ENCODE data around the gene PADI3.

The PADI3 gene, protein sequence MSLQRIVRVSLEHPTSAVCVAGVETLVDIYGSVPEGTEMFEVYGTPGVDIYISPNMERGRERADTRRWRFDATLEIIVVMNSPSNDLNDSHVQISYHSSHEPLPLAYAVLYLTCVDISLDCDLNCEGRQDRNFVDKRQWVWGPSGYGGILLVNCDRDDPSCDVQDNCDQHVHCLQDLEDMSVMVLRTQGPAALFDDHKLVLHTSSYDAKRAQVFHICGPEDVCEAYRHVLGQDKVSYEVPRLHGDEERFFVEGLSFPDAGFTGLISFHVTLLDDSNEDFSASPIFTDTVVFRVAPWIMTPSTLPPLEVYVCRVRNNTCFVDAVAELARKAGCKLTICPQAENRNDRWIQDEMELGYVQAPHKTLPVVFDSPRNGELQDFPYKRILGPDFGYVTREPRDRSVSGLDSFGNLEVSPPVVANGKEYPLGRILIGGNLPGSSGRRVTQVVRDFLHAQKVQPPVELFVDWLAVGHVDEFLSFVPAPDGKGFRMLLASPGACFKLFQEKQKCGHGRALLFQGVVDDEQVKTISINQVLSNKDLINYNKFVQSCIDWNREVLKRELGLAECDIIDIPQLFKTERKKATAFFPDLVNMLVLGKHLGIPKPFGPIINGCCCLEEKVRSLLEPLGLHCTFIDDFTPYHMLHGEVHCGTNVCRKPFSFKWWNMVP

DNA sequence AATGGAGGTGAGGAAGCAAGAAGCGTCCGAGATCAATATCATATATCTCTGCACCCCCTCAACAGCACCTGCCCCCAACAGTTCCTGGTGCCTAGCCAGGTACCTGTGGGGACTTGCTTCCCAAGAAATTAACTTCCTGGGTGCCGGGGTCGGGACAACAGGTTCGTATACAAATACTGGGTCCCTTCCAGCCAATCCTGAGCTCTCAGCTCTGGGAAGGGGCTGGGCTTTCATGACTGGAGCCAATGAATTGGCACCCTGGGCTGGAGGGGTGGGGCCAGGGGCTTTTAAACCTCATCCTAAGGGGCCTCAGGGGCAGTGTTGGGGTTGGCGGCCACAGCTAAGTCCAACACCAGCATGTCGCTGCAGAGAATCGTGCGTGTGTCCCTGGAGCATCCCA is at the start of gene PADI3:
Gene PADI3, plus strand, starts transcription at position 318 of the 400 bp plus-strand sequence. Its CDS starts 40 bp downstream, at position 358.
- no peak for DNase-seq (ENCODE audit: low read depth in 2 of 2)

DNA sequence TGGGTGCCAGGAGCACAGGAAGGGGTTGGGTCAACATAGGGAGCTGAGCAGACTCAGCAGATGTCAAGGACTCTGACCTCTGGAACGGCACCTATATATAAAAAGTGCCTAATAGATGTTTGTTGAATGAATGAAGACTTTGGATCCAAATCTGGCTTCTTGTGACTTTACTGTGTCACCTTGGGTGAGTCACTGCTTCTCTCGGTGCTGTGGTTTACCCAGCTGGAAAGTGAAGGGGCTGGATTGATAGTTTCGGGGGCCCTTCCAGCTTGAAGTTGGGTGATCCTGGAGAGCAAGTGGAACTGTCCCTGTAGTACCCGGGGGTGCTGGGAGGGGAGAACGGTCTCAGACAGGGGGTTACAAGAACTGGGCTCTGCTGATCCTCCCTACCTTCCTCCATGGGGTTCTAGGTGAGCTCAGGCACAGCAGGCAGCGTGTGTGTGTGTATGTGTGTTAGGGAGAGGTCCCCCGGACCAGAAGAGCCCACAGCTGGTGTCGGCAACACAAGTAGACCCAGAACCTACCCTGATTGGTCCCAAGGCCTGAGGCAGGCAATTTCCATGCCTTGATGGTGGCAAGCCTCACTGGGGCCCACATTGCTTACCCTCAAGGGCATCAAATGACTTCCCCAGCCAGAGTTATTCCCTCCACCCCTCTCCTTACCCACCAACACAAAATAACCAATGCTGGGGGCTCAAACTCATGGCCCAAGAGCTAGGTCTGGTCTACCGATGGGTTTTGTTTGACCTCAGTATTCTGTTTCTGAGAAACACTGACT is 49.4 kb upstream of the PADI3 start:
- DNase-seq (ENCODE audit: low read depth in 2 of 2) = no peak

DNA sequence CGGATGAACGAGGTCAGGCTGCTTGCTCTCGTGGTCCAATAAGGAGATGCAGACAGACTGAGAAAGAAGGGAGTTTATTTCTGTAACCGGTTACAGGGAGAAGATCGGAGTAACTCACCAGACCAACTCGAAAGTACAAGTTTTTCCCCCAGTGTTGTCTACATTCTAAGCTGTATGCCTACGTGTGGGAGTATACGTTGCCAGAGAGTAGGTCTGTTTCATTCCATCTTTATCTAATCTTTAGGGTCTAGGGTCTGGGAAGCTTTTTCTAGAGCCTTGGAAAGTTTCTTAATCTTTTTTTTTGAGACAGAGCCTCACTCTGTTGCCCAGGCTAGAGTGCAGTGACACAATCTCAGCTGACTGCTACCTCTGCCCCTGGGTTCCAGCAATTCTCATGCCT is 48.7 kb upstream of the PADI3 start:
- no peak for DNase-seq (ENCODE audit: low read depth in 2 of 2)

DNA sequence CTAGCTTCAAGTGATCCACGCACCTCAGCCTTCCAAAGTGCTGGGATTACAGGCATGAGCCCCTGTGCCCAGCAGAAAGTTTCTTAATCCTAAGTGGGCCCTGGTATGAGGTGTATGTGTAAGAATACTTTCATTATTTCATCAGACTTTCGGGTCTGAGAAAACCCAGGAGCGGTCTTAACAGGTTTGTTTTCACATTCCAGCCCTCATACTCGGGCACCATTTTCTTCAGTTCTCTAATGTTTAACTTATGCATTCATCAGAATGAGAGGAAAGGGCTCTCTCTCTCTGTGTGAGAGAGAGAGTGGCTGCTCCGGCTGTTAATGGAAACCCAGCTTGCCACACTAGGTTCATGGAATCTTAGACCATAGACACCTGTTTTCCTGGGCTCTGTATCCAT is 48.1 kb upstream of the PADI3 start:
- no peak for DNase-seq (ENCODE audit: low read depth in 2 of 2)

DNA sequence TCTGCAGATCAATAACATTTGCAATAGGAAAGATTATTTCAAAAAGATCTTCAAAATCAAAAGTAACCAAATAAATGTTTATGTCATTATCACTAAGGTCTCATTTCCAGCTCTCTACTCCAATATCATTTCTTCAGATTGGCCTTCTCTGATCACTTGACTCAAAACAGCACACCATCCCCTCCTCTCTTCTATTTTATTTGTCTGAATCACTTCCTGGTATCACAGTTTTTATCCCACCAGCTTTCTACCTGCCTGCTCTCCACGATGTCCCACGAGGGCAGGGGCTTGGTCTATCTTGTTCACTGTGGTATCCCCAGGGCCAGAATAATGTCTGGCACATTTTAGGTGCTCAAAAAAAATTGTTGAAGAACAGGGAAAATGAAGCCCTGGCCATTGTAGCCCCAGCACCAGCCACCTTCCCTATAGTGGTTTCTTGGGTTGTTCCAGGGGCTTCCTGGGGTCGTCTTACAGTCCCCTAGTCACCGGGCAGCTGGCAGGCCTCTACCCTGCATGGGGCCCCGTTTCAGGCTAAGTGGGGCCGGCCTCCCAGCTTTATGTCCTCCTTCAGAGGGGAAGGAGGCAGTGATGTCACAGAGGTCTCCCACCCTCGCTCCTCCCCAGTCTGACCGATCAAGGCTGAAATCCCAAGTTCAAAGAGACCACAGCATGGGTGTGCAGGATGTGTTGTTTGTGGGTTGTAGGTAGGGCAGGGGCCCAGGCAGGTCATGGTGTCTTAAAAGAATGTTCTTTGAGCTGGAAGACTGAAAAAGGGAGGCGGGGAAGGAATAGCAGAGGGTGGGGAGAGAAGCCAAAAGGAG is 47.5 kb upstream of the PADI3 start:
- no peak for DNase-seq (ENCODE audit: low read depth in 2 of 2)

DNA sequence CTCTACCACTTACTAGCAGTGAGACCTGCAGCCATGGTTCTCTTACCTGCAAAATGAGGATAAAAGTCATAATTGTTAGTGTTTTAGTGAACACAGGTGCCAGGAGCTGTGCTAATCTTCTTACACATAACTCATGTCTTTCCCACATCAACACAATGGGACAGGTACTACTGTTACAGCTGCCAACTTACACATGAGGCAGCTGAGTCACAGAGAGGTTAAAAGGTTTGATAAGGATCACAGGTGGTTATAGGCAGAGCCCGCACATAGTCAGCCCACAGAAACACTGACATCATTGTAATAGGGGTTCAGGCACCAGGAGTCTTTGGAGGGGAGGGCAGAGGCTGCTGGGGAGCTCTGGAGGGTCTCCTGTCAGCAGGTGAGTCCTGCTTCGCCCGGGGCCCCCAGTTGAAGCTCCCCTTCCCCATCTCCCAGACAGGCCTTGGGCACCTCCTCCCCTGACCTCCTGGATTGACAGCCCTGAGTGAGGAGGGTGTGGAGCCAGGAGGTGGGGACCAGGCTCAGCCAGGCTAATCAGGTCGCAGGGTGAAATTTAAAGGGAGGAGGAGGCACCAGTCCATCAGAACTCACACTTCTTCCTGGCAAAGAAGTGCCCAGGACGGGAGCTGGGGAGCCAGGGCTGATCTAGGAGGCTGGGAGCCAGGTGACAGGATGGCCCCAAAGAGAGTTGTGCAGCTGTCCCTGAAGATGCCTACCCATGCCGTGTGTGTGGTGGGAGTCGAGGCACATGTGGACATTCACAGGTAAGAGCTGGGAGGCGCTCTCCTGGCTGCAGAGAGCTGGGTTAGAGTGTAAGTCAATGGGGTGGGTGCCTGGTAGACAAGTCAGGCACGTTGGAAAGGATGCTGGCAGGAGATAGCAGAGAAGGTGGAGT is 44.1 kb upstream of the PADI3 start, which contains the start of gene PADI1:
Gene PADI1, plus strand, starts transcription at position 583 of the 895 bp plus-strand sequence. Its CDS starts 90 bp downstream, at position 673.
- no peak for DNase-seq (ENCODE audit: low read depth in 2 of 2)

DNA sequence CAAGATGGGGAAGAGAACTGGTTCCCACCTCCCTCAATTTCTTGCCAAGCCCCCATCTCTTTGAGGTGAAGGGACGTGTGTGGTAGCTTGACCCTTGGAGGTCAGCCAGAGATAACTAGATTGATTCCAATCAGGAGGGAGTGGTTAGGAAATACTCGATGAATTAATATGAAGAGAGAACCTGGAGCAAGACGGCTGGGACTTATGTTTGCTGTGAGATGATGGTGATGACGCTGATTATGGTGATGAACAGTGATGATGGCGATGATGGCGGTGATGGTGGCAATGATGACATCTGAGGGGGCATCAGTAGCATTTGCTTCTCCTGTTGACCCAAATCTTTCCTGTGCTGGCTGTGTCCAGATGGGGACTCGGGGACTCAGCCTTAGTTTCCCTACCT is 43.2 kb upstream of the PADI3 start:
- DNase-seq (ENCODE audit: low read depth in 2 of 2) = no peak

DNA sequence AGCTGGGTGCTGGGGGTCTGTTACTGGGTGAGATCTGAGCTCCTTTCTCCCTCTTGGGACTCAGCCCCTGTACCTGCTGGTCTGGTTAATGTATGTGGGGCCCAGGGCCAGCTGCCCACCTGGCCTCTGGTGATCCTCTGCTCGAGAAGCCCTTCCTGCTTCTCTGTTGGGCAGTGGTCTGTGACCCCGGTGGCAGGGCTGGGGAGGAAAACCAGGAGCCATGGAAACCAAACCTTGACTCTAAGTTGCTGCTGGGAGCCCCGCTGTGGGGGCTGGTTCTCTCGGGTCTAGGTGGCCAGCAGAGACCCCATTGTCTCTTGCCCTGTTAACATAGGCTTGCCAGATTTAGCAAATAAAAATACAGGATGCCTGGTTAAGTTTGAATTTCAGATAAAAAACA is 42.7 kb upstream of the PADI3 start:
- DNase-seq (ENCODE audit: low read depth in 2 of 2) = no peak

DNA sequence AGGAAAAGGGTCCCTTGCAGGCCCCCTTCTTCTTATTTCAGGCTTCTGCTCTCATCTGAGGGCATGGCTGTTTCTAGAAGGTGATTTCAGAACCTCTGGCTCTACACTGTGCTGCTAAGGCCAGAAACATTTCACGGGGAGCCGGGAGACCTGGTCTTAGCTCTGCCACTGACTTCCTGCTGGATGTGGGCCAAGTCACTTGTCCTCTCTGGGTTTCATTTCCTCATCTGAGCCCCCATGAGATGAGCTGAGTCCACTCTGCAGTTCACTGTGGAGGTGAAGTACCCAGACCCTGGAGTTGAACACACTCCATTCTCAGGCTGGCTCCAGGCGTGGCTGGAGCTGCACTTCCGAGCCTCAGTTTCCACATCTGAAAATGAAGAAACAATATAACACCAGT is 41.9 kb upstream of the PADI3 start:
- DNase-seq (ENCODE audit: low read depth in 2 of 2) = no peak

DNA sequence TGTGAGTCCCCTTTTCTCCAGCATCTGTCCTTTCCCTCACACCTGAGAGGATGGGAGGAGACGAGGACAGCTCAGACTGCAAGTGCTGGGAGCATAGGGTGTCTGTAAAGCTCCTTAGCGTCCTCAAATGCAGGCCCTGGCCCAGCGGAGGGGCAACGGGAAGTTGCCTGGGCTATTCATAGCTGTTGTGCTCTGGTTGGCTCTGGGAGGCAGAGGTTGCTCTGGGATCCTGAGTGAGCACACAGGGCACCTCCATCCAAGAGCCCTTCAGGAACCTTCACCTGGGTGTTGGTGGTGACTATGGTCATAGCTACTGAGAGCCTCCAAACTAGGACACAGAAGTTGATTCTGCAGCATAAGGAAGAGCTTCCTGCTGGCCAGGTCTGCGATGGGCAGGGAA is 41.4 kb upstream of the PADI3 start:
- DNase-seq (ENCODE audit: low read depth in 2 of 2) = no peak

DNA sequence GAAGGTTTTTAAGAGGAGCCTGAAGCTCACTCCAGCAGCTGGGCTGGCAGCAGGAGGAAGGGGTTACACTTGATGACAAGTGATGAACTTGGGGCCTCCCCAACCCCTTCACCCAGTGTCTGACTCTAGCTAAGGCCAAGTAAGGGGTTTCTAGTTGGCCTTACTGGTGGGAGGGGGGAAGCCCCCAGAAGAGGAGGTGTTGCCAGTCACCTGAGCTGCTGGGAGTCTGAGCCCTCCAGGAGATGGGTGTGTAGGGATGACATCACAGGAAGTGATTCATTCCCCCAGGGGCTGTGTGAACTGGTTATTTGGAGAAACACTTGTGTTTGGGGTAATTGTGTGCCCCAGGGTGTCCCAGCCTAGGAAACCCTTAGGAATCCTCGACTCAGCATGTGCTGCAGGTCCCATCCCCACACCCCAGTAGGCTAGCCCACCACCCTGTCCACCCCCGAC is 40.9 kb upstream of the PADI3 start:
- peak in 1 of 2 donors; percentile 7 for DNase-seq (ENCODE audit: low read depth in 2 of 2)

DNA sequence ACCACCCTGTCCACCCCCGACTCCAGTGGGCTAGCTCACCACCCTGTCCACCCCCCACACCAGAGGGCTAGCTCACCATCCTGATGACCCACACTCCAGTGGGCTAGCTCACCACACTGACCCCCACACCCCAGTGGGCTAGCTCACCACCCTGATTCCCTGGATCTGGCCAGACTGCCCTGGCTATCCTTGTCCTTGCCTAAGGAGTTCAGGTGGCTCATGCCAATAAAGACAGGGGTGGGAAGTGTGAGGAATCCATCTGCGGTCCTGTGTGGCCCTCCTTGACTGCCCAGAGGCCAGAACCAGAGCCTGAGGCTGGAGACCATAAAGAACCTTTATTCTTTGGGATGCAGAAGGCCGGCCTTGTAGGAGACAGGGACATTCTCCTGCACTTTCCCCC is 40.4 kb upstream of the PADI3 start:
- no peak for DNase-seq (ENCODE audit: low read depth in 2 of 2)

DNA sequence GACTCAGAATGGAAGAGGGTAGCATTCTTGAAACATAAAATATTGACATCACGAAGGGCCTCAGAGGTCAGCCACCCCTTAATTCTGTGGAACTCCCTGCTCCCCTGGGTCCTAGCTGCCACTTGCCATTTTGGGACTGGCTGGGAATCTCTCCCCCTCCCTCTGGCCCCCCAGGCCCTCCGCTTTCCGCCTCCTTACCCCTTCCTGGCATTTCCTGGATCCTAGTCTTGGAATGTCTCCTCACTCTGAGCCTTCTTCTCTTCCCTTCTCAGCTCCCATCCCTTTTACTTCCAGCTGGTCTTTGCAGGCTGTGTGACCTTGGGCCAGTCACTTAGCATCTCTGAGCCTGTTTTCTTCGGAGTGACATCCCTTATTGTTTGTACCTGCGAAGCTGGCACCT is 39.5 kb upstream of the PADI3 start:
- DNase-seq (ENCODE audit: low read depth in 2 of 2) = no peak

DNA sequence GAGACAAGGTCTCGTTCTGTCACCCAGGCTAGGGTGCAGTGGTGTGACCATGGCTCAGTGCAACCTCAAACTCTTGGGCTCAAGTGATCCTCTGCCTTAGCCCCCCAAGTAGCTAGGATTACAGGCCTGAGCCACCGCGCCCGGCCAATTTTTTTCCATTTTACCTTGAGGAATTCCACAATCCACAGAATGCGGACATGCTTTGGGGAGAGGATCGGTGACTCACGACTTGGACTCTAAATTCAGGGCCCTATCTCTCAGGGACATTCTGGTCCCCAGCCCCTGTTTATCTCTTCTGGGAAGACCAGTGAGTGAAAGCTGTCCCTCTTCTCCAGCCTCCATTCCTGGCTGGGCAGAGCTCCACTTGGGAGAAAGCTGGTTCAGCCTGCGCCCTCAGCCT is 38.7 kb upstream of the PADI3 start:
- no peak for DNase-seq (ENCODE audit: low read depth in 2 of 2)

DNA sequence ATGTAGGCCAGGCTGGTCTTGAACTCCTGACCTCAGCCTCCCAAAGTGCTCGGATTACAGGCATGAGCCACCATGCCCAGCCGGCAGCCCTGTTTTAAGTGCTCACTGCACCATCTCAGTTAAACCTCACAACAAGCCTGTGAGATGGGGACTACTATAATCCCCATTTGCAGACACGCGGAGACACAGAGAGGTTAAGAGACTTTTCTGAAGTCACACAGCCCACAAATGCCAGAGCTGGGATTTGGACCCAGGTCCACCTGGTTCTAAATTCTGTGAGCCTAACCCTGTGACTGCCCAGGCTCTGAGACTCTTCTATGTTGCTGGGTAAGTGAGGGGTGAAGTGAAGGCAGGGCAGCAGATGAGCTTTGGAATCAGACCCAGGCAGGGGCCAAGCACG is 37.5 kb upstream of the PADI3 start:
- DNase-seq (ENCODE audit: low read depth in 2 of 2) = no peak

DNA sequence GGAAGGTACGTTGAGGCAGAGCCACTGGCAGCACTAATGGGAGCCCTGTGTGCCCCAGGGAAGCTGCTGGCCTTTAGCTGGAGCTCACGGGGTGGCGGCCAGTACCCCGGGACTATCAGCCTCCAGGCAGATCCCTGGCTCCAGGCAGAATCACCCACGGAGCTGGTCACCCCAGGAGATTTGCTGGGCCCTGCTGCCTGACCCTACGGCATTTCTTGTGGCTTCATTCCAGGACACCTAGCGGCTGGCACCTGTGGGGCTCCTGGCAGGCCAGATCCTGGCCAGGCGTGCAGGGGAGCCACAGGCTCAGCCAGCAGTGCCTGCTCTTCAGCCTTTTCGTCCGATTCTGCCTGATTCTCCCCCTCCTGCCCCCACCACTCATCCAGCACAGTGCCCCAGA is 36.9 kb upstream of the PADI3 start:
- no peak for DNase-seq (ENCODE audit: low read depth in 2 of 2)

DNA sequence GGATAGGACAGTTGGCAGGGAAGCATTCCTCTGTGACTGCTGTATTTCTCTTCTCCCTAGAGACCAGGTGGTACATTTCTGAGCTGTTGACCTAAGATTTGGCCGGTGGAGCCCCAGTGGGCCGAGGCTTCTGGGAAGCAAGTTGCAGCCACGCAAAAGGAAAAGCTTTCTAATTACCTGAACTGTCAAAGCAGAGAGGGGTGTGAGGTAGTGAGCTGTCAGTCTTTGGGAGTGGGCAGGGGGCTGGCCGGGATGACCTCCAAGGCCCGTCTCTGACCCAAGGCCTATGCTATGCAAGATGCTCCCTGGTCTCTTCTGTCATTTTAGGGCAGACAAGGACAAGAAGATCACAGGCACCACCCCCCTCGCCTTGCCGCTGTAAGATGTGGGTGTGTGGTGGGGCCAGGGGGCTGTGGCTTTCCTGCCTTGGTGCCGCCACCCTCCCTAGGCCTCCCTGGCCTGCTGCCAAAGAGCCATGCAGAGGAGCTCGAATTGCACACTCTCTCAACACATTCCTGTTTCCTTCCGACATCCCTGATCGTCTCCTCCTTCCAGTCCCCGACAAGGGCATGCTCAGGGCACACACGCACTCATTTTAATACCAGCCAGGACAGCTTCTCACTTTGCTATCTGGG is 36.3 kb upstream of the PADI3 start:
- DNase-seq (ENCODE audit: low read depth in 2 of 2) = peak; percentile 24 to 29

DNA sequence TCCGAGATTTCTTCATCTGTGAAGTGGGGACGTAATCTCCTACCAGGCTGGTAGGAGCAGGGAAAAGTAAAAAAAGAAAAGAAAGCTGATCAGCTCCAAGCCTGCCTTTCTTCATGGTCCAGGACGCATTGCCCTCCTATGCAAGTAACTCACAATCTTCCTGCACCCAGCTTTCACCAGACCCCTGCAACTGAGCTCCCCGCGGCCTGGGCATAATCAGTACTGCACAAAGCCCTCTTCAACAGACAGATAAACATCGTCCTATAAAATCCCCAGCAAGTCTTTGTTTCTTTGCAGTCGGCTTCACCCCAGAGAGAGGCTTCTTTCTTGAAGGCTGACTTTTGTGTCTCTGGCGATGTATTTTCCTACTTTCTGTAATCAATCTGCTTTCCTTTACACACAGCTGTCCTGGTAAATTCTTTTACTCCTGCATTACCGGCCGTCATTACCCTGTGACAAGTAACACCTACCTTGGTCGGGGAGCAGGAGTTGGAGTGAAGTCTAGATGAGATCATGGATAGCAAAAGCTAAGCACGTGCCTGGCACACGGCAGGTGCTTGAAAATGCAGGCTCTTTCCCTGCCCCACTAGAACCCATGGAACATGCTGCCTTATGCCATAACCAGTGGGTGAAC is 35.6 kb upstream of the PADI3 start:
- no peak for DNase-seq (ENCODE audit: low read depth in 2 of 2)

DNA sequence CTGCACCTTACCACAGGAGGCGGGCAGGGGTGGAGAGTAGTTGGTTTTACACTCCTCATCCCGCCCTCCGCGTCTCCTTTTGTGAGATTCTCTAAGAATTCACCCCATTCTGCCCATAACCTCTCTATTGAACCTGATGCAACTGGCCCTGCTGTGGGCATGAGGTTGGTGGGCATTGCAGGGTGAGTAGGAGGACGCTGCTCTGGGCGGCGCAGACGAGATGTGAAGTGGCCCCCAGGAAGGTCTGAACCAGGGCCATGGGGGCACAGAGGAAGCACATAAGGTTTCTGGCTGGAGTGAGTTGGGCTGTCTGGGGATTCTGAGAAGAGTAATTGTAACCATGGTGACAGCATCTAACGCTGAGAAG is 35.1 kb upstream of the PADI3 start:
- DNase-seq (ENCODE audit: low read depth in 2 of 2) = no peak
